ENCODE data around the gene GJB5.

The GJB5 gene

GRCh38 chr1:34781071-34781843 lies 26.4 kb downstream of the GJB5 start, which contains the start of gene GJB3:
Gene GJB3 (plus strand): TSS chr1:34781214. CDS start chr1:34784763, 3,549 bp downstream.
- DNase-seq, result peak; percentile 19
- Histone ChIP-seq H4K5ac (ENCODE audit: low read length) (no peak within 1 kb of the TSS), H3K9ac (ENCODE audit: low read length) (peak within 1 kb of the TSS; percentile 79), H3K4me2 (ENCODE audit: low read length) (peak within 1 kb of the TSS; percentile 95), H3K79me1 (ENCODE audit: low read length) (no peaks in the 10 kb centered on the region), H3K56ac (ENCODE audit: low read length) (peak within 1 kb of the TSS; percentile 95), H3K18ac (ENCODE audit: low read length) (peak within 1 kb of the TSS; percentile 21), H3K4me1 (ENCODE audit: control insufficient read depth, low read depth, low read length) (peaks cover 2% of the 10 kb centered on the region), H2AK5ac (ENCODE audit: low read length) (no peak within 1 kb of the TSS), H3K4ac (ENCODE audit: low read depth, low read length) (peak within 1 kb of the TSS; percentile 46), H3K36me3 (ENCODE audit: control insufficient read depth, insufficient read depth, low read length) (no peaks in the 10 kb centered on the region), H3K27me3 (ENCODE audit: insufficient read depth, low read length, poor library complexity) (no peaks in the 10 kb centered on the region), H3K4me3 (ENCODE audit: low read length) (peak within 1 kb of the TSS; percentile 51), H3K79me2 (ENCODE audit: control insufficient read depth, insufficient read depth, low read length) (no peaks in the 10 kb centered on the region), H3K23ac (ENCODE audit: low read length) (peak within 1 kb of the TSS; percentile 80), H4K8ac (ENCODE audit: low read depth, low read length) (no peak within 1 kb of the TSS), H2BK120ac (ENCODE audit: low read depth, low read length) (no peak within 1 kb of the TSS), H2BK15ac (replicated peaks; ENCODE audit: low read depth) (no peak within 1 kb of the TSS), H2BK5ac (ENCODE audit: low read length) (no peak within 1 kb of the TSS), H3K27ac (ENCODE audit: low read depth, low read length) (no peak within 1 kb of the TSS)
- WGBS (ENCODE audit: extremely low coverage, insufficient coverage, low lambda C conversion rate), result no CpG with 5 or more reads among the region's 62 CpGs

GRCh38 chr1:34781844-34782391 lies 27.1 kb downstream of the GJB5 start:
- WGBS (ENCODE audit: extremely low coverage, insufficient coverage, low lambda C conversion rate), result no CpG with 5 or more reads among the region's 18 CpGs
- H2AK5ac ChIP-seq (ENCODE audit: low read length), result no peak overlapping the region
- H3K4me3 ChIP-seq (ENCODE audit: low read length), result peak overlapping the region; percentile 44
- H2BK15ac ChIP-seq (replicated peaks; ENCODE audit: low read depth), result no peak overlapping the region
- H3K79me2 ChIP-seq (ENCODE audit: control insufficient read depth, insufficient read depth, low read length), result no peaks in the 10 kb centered on the region
- H2BK5ac ChIP-seq (ENCODE audit: low read length), result no peak overlapping the region
- H3K4me2 ChIP-seq (ENCODE audit: low read length), result peak overlapping the region; percentile 95
- H3K23ac ChIP-seq (ENCODE audit: low read length), result no peak overlapping the region
- H3K56ac ChIP-seq (ENCODE audit: low read length), result peak overlapping the region; percentile 86
- no peak for DNase-seq
- peaks cover 2% of the 10 kb centered on the region for H3K4me1 ChIP-seq (ENCODE audit: control insufficient read depth, low read depth, low read length)
- no peaks in the 10 kb centered on the region for H3K79me1 ChIP-seq (ENCODE audit: low read length)
- H3K27me3 ChIP-seq (ENCODE audit: insufficient read depth, low read length, poor library complexity), result no peaks in the 10 kb centered on the region
- no peak overlapping the region for H4K8ac ChIP-seq (ENCODE audit: low read depth, low read length)
- H3K18ac ChIP-seq (ENCODE audit: low read length), result no peak overlapping the region
- H3K27ac ChIP-seq (ENCODE audit: low read depth, low read length), result no peak overlapping the region
- peak overlapping the region; percentile 69 for H3K9ac ChIP-seq (ENCODE audit: low read length)
- H2BK120ac ChIP-seq (ENCODE audit: low read depth, low read length), result no peak overlapping the region
- H4K5ac ChIP-seq (ENCODE audit: low read length), result no peak overlapping the region
- H3K4ac ChIP-seq (ENCODE audit: low read depth, low read length), result no peak overlapping the region
- no peaks in the 10 kb centered on the region for H3K36me3 ChIP-seq (ENCODE audit: control insufficient read depth, insufficient read depth, low read length)

- Histone ChIP-seq H2AK5ac (ENCODE audit: low read length) (no peak overlapping the region), H3K4me1 (ENCODE audit: control insufficient read depth, low read depth, low read length) (peaks cover 2% of the 10 kb centered on the region), H2BK5ac (ENCODE audit: low read length) (no peak overlapping the region), H3K79me2 (ENCODE audit: control insufficient read depth, insufficient read depth, low read length) (no peaks in the 10 kb centered on the region), H2BK120ac (ENCODE audit: low read depth, low read length) (no peak overlapping the region), H3K4ac (ENCODE audit: low read depth, low read length) (no peak overlapping the region), H3K18ac (ENCODE audit: low read length) (no peak overlapping the region), H3K27ac (ENCODE audit: low read depth, low read length) (no peak overlapping the region), H3K4me3 (ENCODE audit: low read length) (no peak overlapping the region), H4K8ac (ENCODE audit: low read depth, low read length) (no peak overlapping the region), H3K36me3 (ENCODE audit: control insufficient read depth, insufficient read depth, low read length) (no peaks in the 10 kb centered on the region), H3K9ac (ENCODE audit: low read length) (no peak overlapping the region), H3K4me2 (ENCODE audit: low read length) (no peak overlapping the region), H4K5ac (ENCODE audit: low read length) (no peak overlapping the region), H2BK15ac (replicated peaks; ENCODE audit: low read depth) (no peak overlapping the region), H3K79me1 (ENCODE audit: low read length) (no peaks in the 10 kb centered on the region), H3K27me3 (ENCODE audit: insufficient read depth, low read length, poor library complexity) (no peaks in the 10 kb centered on the region), H3K56ac (ENCODE audit: low read length) (no peak overlapping the region), H3K23ac (ENCODE audit: low read length) (no peak overlapping the region)
- DNase-seq, result no peak
- WGBS (ENCODE audit: extremely low coverage, insufficient coverage, low lambda C conversion rate), result no CpG with 5 or more reads among the region's 28 CpGs
These were observed 29.9 kb downstream of the GJB5 start for GRCh38 chr1:34784751-34785221.

- no CpG with 5 or more reads among the region's 22 CpGs for WGBS (ENCODE audit: extremely low coverage, insufficient coverage, low lambda C conversion rate)
- Histone ChIP-seq H3K56ac (ENCODE audit: low read length) (no peak overlapping the region), H3K18ac (ENCODE audit: low read length) (no peak overlapping the region), H3K4me1 (ENCODE audit: control insufficient read depth, low read depth, low read length) (peaks cover 2% of the 10 kb centered on the region), H2BK120ac (ENCODE audit: low read depth, low read length) (no peak overlapping the region), H3K27me3 (ENCODE audit: insufficient read depth, low read length, poor library complexity) (no peaks in the 10 kb centered on the region), H3K79me1 (ENCODE audit: low read length) (no peaks in the 10 kb centered on the region), H2AK5ac (ENCODE audit: low read length) (no peak overlapping the region), H4K8ac (ENCODE audit: low read depth, low read length) (no peak overlapping the region), H3K4me3 (ENCODE audit: low read length) (no peak overlapping the region), H2BK5ac (ENCODE audit: low read length) (no peak overlapping the region), H3K79me2 (ENCODE audit: control insufficient read depth, insufficient read depth, low read length) (no peaks in the 10 kb centered on the region), H2BK15ac (replicated peaks; ENCODE audit: low read depth) (no peak overlapping the region), H4K5ac (ENCODE audit: low read length) (no peak overlapping the region), H3K23ac (ENCODE audit: low read length) (no peak overlapping the region), H3K9ac (ENCODE audit: low read length) (no peak overlapping the region), H3K27ac (ENCODE audit: low read depth, low read length) (no peak overlapping the region), H3K4me2 (ENCODE audit: low read length) (no peak overlapping the region), H3K4ac (ENCODE audit: low read depth, low read length) (no peak overlapping the region), H3K36me3 (ENCODE audit: control insufficient read depth, insufficient read depth, low read length) (no peaks in the 10 kb centered on the region)
- DNase-seq, result no peak
These were observed 30.5 kb downstream of the GJB5 start for GRCh38 chr1:34785231-34785874.

GRCh38 chr1:34785875-34786470 lies 31.1 kb downstream of the GJB5 start:
- no peaks in the 10 kb centered on the region for H3K36me3 ChIP-seq (ENCODE audit: control insufficient read depth, insufficient read depth, low read length)
- no peak for DNase-seq
- no peak overlapping the region for H3K4me2 ChIP-seq (ENCODE audit: low read length)
- no peak overlapping the region for H3K18ac ChIP-seq (ENCODE audit: low read length)
- no peaks in the 10 kb centered on the region for H3K27me3 ChIP-seq (ENCODE audit: insufficient read depth, low read length, poor library complexity)
- no peaks in the 10 kb centered on the region for H3K79me2 ChIP-seq (ENCODE audit: control insufficient read depth, insufficient read depth, low read length)
- H2BK120ac ChIP-seq (ENCODE audit: low read depth, low read length), result no peak overlapping the region
- no peak overlapping the region for H3K23ac ChIP-seq (ENCODE audit: low read length)
- no peak overlapping the region for H3K9ac ChIP-seq (ENCODE audit: low read length)
- H3K79me1 ChIP-seq (ENCODE audit: low read length), result no peaks in the 10 kb centered on the region
- no peak overlapping the region for H3K4ac ChIP-seq (ENCODE audit: low read depth, low read length)
- no peak overlapping the region for H3K4me3 ChIP-seq (ENCODE audit: low read length)
- no peak overlapping the region for H2BK5ac ChIP-seq (ENCODE audit: low read length)
- no CpG with 5 or more reads among the region's 4 CpGs for WGBS (ENCODE audit: extremely low coverage, insufficient coverage, low lambda C conversion rate)
- no peak overlapping the region for H2AK5ac ChIP-seq (ENCODE audit: low read length)
- no peak overlapping the region for H4K8ac ChIP-seq (ENCODE audit: low read depth, low read length)
- H3K4me1 ChIP-seq (ENCODE audit: control insufficient read depth, low read depth, low read length), result peaks cover 2% of the 10 kb centered on the region
- H3K56ac ChIP-seq (ENCODE audit: low read length), result no peak overlapping the region
- H4K5ac ChIP-seq (ENCODE audit: low read length), result no peak overlapping the region
- no peak overlapping the region for H2BK15ac ChIP-seq (replicated peaks; ENCODE audit: low read depth)
- H3K27ac ChIP-seq (ENCODE audit: low read depth, low read length), result no peak overlapping the region
